GM21381 (cell line): ENCODE data around the gene INPP5E.
A peak's percentile ranks its signal among the peaks of the same experiment; 100 is the strongest.
"Not testable (repeated sequence)": the region's sequence is repeated elsewhere in the genome, so short reads cannot be mapped to it uniquely, and the experiment has no call there.

Source experiments
- ATAC-seq: cut with Tn5 transposase; IDR thresholded peaks from one replicate; pipeline ENCODE4 v1.9.1; 2021; ENCODE audit warnings: mild to moderate bottlenecking, moderate library complexity; ENCODE audit not compliant: unreplicated experiment

INPP5E gene

GRCh38 chr9:136431782-136432350 is 7.8 kb downstream of the INPP5E start:
- ATAC-seq, result no peak

- ATAC-seq, result no peak
These were observed 8.9 kb downstream of the INPP5E start for GRCh38 chr9:136430588-136431234.

GRCh38 chr9:136429683-136430491 is 9.8 kb downstream of the INPP5E start:
- ATAC-seq, result no peak

DNA sequence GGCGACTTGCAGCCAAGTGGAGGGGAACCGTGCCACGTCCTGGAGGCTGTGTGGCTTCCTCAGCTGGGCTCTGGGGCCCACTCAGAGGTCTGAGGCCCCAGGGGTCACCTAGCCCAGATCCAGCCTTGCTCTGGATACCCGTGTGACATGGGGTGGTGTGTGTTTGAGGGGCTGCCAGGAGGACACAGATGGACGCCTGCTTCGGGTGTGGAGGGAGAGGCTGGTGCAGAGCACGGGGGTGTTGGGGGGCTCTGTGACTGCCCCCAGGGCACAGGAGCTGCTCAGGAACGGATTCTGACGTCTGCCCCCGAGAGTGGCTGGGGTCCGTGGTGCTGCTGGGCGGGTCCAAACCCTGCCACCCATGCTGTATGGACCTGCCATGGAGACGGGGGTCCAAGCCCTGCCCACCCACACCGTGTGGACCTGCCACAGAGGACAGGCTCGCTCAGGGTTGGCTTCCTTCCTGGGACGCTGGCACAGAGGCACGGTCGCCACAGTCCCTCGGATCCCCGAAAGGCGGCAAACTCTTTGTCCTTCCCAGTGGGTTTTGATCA is 10.5 kb downstream of the INPP5E start:
- no peak for ATAC-seq

GRCh38 chr9:136426787-136427186 is 12.9 kb downstream of the INPP5E start:
- no peak for ATAC-seq

- not testable (repeated sequence) for ATAC-seq
These were observed 14.3 kb downstream of the INPP5E start for GRCh38 chr9:136425367-136425766.

GRCh38 chr9:136424750-136425362 is 14.8 kb downstream of the INPP5E start:
- ATAC-seq, result no peak

- no peak for ATAC-seq
These were observed 16.1 kb downstream of the INPP5E start for GRCh38 chr9:136423432-136424146.

- ATAC-seq, result no peak
These were observed 16.8 kb downstream of the INPP5E start for GRCh38 chr9:136422876-136423275.

DNA sequence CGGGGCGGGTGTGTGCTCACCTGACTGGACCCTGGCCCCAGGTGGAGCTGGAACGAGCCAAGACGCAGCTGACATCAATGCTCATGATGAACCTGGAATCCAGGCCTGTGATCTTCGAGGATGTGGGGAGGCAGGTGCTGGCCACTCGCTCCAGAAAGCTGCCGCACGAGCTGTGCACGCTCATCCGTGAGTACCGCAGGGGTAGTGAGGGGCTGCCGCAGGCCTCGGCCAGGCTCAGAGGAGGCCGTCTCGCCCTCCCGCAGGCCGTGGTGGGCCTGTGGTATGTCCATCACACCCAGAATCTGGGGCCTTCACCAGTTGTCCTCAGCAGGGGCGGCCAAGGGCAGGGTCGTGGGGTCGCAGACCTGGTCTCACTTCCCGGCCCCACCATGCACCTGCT is 17.9 kb downstream of the INPP5E start:
- no peak for ATAC-seq

- ATAC-seq, result no peak
These were observed 20.6 kb downstream of the INPP5E start for GRCh38 chr9:136419092-136419420.

DNA sequence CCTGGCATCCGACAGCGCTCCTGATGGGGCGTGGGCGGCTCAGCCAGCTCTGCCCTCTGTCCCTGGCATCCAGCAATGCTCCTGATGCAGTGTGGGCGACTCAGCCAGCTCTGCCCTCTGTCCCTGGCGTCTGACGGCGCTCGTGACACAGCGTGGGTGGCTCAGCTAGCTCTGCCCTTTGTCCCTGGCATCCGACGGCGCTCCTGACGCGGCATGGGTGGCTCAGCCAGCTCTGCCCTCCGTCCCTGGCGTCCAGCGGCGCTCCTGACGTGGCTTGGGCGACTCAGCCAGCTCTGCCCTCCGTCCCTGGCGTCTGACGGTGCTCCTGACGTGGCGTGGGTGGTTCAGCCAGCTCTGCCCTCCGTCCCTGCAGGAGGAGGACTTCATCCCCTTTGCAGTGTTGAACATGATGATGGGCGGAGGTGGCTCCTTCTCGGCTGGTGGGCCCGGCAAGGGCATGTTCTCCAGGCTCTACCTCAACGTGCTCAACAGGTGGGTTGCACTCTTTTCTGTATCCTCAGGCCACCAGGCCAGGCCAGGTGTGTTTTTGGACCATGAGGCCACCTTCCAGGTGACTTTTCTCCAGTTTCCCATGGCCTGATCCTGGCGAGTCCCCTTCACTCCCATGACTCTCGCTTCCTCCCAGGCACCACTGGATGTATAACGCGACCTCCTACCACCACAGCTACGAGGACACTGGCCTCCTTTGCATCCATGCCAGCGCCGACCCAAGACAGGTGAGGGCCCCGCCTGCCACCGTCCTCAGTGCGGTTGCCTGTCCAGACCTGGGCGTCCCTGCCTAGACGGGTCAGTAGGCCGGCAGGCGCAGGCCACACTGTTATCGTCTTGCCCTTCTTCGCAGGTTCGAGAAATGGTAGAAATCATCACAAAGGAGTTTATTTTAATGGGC is 21.2 kb downstream of the INPP5E start:
- ATAC-seq, result no peak

DNA sequence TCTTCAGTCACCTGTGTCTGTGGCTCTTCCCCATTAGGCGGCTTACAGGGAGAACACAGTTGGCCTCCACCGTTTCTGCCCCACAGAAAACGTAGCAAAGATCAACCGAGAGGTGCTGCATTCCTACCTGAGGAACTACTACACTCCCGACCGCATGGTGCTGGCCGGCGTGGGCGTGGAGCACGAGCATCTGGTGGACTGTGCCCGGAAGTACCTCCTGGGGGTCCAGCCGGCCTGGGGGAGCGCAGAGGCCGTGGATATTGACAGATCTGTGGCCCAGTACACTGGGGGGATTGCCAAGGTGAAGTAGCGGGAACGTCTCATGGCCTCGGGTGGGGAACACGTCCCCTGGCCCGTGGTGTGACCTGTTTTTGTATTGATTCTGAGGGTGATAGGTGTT is 22.7 kb downstream of the INPP5E start:
- ATAC-seq, result no peak

GRCh38 chr9:136416427-136416826 is 23.2 kb downstream of the INPP5E start:
- no peak for ATAC-seq

- ATAC-seq, result no peak
These were observed 26.7 kb downstream of the INPP5E start for GRCh38 chr9:136412962-136413361.

- no peak for ATAC-seq
These were observed 28.3 kb downstream of the INPP5E start for GRCh38 chr9:136411378-136411777.

DNA sequence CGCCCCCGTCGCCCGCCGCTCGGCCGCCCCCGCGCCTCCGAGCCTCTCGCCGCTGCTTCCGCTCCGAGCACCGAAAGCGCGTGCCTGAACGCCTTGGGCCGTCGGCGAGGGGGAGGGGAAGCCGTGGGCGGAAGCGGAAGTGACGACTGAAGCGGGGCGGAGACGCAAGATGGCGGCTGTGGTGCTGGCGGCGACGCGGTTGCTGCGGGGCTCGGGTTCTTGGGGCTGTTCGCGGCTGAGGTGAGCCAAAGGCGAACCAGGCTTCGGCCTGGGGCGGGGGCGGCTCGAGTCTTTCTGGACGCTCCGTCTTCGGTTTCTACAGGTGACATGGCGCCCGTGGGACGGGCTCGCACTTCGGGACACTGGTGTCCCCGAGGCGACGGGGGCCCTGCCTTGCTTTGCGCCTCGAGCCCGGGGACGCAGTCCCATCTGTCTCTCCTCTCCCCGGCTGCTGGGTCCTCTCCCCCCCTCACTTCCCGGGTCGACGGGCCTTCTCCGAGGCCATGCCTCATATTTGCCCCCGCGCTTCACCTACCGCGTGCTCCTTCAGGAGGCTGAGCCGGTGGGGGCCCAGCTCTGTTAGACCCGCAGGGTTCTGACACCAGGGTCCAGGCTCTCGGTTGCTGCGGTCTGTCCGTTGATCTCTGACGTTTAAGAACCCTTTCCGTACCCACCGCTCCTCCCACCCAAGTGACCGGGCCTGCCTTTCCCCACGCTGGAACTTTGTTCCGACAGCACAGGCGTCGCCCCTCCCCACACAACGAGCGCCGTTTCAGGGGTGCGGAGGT is 29.0 kb downstream of the INPP5E start, which contains the start of the genes ENTR1 and PMPCA:
Gene ENTR1 (minus strand): TSS at position 115 of the 788 bp plus-strand sequence. CDS start 217 bp downstream, outside the sequence.
Gene PMPCA (plus strand): TSS at position 159 of the 788 bp plus-strand sequence. CDS start 11 bp downstream, at position 170.
- ATAC-seq, result peak; percentile 86

GRCh38 chr9:136409557-136410455 is 29.8 kb downstream of the INPP5E start:
- ATAC-seq, result peak; percentile 36
